HUES48 (cell line): Measurements from ENCODE around the gene CETN3.
"Not testable (repeated sequence)": the region's sequence is repeated elsewhere in the genome, so short reads cannot be mapped to it uniquely, and the experiment has no call there.

Experiments
- H3K27ac ChIP-seq: one replicate; pipeline ENCODE4 v1.7.0; 2013; ENCODE audit warnings: low read depth, low read length, inconsistent platforms
- H3K27me3 ChIP-seq: 2 replicates; pipeline ENCODE4 v1.6.1; 2013; ENCODE audit warnings: mild to moderate bottlenecking, low read length; ENCODE audit not compliant: control insufficient read depth, insufficient read depth
- H3K36me3 ChIP-seq: 2 replicates; pipeline ENCODE4 v1.6.1; 2013; ENCODE audit warnings: low read length; ENCODE audit not compliant: control insufficient read depth, insufficient read depth
- H3K4me1 ChIP-seq: 2 replicates; pipeline ENCODE4 v1.6.1; 2013; ENCODE audit warnings: mild to moderate bottlenecking, low read length; ENCODE audit not compliant: control insufficient read depth, insufficient read depth
- H3K4me3 ChIP-seq: 2 replicates; pipeline ENCODE4 v1.5.1; 2013; ENCODE audit warnings: mild to moderate bottlenecking, low read depth, low read length
- H3K9ac ChIP-seq: 2 replicates; pipeline ENCODE4 v1.6.1; 2013; ENCODE audit warnings: mild to moderate bottlenecking, low read depth, low read length, moderate library complexity
- H3K9me3 ChIP-seq: 2 replicates; pipeline ENCODE4 v1.6.1; 2013; ENCODE audit warnings: low read length; ENCODE audit not compliant: control insufficient read depth, insufficient read depth

The CETN3 gene

GRCh38 chr5:90356622-90357021, 52.9 kb downstream of the CETN3 start:
- Histone ChIP-seq H3K4me1 (peaks cover 7% of the 10 kb centered on the region), H3K27ac (no peak overlapping the region), H3K27me3 (no peaks in the 10 kb centered on the region), H3K9ac (no peak overlapping the region), H3K4me3 (no peak overlapping the region), H3K36me3 (no peaks in the 10 kb centered on the region), H3K9me3 (no peaks in the 10 kb centered on the region)

- H3K36me3 ChIP-seq, result no peaks in the 10 kb centered on the region
- H3K9ac ChIP-seq, result no peak overlapping the region
- H3K9me3 ChIP-seq, result no peaks in the 10 kb centered on the region
- no peaks in the 10 kb centered on the region for H3K27me3 ChIP-seq
- H3K4me1 ChIP-seq, result peaks cover 7% of the 10 kb centered on the region
- no peak overlapping the region for H3K4me3 ChIP-seq
- no peak overlapping the region for H3K27ac ChIP-seq
Observed at GRCh38 chr5:90356176-90356575, 53.4 kb downstream of the CETN3 start.

DNA sequence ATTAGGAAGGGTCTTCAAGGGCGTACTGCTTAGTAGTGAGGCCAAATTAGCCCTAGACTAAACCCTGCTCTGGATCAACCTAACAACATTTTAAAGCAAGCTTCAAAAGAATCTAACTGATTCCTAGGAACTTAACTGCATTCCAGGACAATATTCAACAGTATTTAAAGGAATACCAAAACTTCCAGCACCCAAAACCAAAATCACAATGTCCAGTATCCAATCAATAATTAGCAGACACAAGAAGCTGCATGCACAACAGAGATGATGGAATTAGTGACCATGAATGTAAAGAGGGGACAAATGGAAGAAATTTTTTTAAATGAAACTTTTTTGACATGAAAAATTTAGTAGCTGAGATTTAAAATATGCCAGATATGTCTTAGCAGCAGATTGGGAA, 53.9 kb downstream of the CETN3 start:
- Histone ChIP-seq H3K9ac (no peak overlapping the region), H3K4me1 (peaks cover 7% of the 10 kb centered on the region), H3K27me3 (no peaks in the 10 kb centered on the region), H3K9me3 (no peaks in the 10 kb centered on the region), H3K4me3 (no peak overlapping the region), H3K27ac (no peak overlapping the region), H3K36me3 (no peaks in the 10 kb centered on the region)

DNA sequence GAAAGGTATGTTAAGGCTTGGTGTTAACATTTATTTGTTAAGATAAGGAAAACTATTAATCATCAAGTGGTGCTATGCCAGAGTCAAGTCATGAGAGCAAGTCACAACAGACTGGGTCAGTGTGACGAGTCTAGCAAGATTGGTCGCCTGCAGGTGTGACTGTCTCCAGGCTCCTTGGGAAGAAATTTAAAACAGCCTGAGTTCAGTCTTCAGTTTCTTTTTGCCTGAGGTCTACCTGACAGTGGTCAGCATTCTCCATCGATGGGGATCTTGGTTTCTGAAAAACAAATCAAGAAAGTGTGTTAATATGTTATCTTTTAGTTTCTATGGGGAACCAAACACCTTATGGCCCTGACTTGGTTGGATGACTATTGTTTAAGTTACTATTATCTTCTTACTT, 56.3 kb downstream of the CETN3 start:
- Histone ChIP-seq H3K27me3 (no peaks in the 10 kb centered on the region), H3K9ac (no peak overlapping the region), H3K36me3 (no peaks in the 10 kb centered on the region), H3K4me1 (no peaks in the 10 kb centered on the region), H3K9me3 (no peaks in the 10 kb centered on the region), H3K4me3 (no peak overlapping the region), H3K27ac (no peak overlapping the region)

- Histone ChIP-seq H3K36me3 (no peaks in the 10 kb centered on the region), H3K9ac (no peak overlapping the region), H3K4me1 (no peaks in the 10 kb centered on the region), H3K4me3 (no peak overlapping the region), H3K27me3 (no peaks in the 10 kb centered on the region), H3K27ac (no peak overlapping the region), H3K9me3 (no peaks in the 10 kb centered on the region)
Observed at GRCh38 chr5:90351101-90351500, 58.5 kb downstream of the CETN3 start.

DNA sequence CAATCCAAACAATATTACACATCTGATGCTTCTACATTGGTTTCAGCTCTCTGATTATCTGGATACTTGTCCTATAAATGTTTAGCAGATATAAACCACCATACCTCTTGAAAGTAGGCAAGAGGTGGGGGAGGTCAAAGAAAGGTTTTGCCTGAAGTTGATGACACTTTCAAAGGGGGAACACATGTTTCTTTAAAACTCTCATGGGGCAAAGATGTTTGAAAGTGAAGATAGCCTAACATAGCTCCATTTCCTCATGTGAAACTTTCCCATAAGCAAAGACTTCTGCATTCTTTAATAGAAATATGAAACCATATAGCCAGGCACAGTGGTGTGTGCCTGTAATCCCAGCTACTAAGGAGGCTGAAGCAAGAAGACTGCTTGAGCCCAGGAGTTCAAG, 62.1 kb downstream of the CETN3 start:
- Histone ChIP-seq H3K9me3 (no peaks in the 10 kb centered on the region), H3K4me1 (no peaks in the 10 kb centered on the region), H3K9ac (no peak overlapping the region), H3K27ac (no peak overlapping the region), H3K27me3 (no peaks in the 10 kb centered on the region), H3K36me3 (no peaks in the 10 kb centered on the region), H3K4me3 (no peak overlapping the region)

GRCh38 chr5:90345684-90346083, 63.9 kb downstream of the CETN3 start:
- H3K36me3 ChIP-seq, result no peaks in the 10 kb centered on the region
- no peaks in the 10 kb centered on the region for H3K27me3 ChIP-seq
- H3K27ac ChIP-seq, result no peak overlapping the region

GRCh38 chr5:90344689-90345088, 64.9 kb downstream of the CETN3 start:
- no peak overlapping the region for H3K4me3 ChIP-seq
- no peaks in the 10 kb centered on the region for H3K9me3 ChIP-seq
- H3K27me3 ChIP-seq, result no peaks in the 10 kb centered on the region
- H3K36me3 ChIP-seq, result no peaks in the 10 kb centered on the region
- H3K4me1 ChIP-seq, result no peaks in the 10 kb centered on the region
- H3K9ac ChIP-seq, result no peak overlapping the region
- H3K27ac ChIP-seq, result no peak overlapping the region

More at GRCh38 chr5:90345684-90346083, 63.9 kb downstream of the CETN3 start:
- Histone ChIP-seq H3K9ac (no peak overlapping the region), H3K9me3 (no peaks in the 10 kb centered on the region), H3K4me3 (no peak overlapping the region), H3K4me1 (no peaks in the 10 kb centered on the region)

DNA sequence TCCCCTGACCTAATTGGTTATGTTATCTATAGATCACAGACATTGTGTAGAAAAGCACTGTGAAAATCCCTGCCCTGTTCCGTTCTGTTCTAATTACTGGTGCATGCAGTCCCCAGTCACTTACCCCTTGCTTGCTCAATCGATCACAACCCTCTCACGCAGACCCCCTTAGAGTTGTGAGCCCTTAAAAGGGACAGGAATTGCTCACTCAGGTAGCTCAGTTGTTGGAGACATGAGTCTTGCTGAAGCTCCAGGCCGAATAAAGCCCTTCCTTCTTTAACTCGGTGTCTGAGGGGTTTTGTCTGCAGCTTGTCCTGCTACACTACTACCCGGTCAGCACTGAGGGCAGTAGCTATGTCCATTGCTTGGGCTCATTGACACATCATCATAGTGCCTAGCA, 65.8 kb downstream of the CETN3 start:
- not testable (repeated sequence) for H3K36me3 ChIP-seq, H3K4me1 ChIP-seq, H3K9ac ChIP-seq, H3K9me3 ChIP-seq, H3K27me3 ChIP-seq, H3K4me3 ChIP-seq, H3K27ac ChIP-seq

DNA sequence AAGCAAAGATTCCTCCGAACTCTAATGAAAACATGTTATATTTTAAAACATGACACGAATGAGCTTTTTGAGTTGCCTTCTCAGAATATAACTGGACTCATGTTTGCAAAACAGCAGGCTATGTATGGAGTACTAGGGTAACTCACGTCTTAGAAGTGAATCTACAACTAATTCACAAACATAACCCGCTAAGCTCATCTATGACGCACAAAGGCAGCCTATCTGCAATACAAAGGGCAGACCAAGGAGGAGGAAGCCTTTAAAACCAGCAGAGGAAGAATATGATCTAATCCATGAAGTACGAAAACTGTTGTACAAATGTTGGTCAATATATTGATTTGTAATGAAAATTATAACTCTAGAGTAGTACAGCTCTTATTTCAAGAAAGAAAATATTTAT, 67.0 kb downstream of the CETN3 start:
- Histone ChIP-seq H3K27ac (no peak overlapping the region), H3K9me3 (no peaks in the 10 kb centered on the region), H3K4me1 (peaks cover 4% of the 10 kb centered on the region), H3K36me3 (no peaks in the 10 kb centered on the region), H3K27me3 (no peaks in the 10 kb centered on the region), H3K4me3 (no peak overlapping the region), H3K9ac (no peak overlapping the region)
